Breast epithelium (tissue), 4 donors: Measurements from ENCODE around the gene APOL2. TPM values are rescaled to one million over a fixed set of nuclear protein-coding genes. Genes with fewer than 3 reads are reported as not detected.

Experiments
- DNase-seq, 2 donors: peaks; one replicate each; pipeline ENCODE4 v3.0.0-alpha.2; 2019; ENCODE audit warnings: low spot score in 2 of 2
- H3K27ac ChIP-seq, 2 donors: fragments of 200-600 bp; sonication (generic) in 1 of 2; one replicate each; pipeline ENCODE4 v1.5.1; 2016 to 2019; ENCODE audit warnings: mild to moderate bottlenecking in 1 of 2
- H3K27me3 ChIP-seq, 2 donors: fragments of 200-600 bp; sonication (generic) in 1 of 2; one replicate each; pipeline versions ENCODE4 v1.5.1 to v1.6.0; 2017 to 2019; ENCODE audit warnings: control low read depth in 1 of 2, mild to moderate bottlenecking in 1 of 2
- H3K36me3 ChIP-seq: fragments of 200-600 bp; one replicate; pipeline ENCODE4 v1.5.1; 2019
- H3K4me1 ChIP-seq, 2 donors: fragments of 200-600 bp; sonication (generic); one replicate each; pipeline ENCODE4 v1.5.1; 2016 to 2019; ENCODE audit warnings: control low read depth in 1 of 2
- H3K4me3 ChIP-seq, 3 donors: fragments of 200-600 bp; sonication (generic); 1 replicate in 2 of 3; 2 replicates in 1 of 3; pipeline ENCODE4 v1.5.1; 2016 to 2019; ENCODE audit warnings: mild to moderate bottlenecking in 3 of 3, moderate library complexity in 2 of 3
- H3K9me3 ChIP-seq, 2 donors: fragments of 200-600 bp; sonication (generic) in 1 of 2; one replicate each; pipeline ENCODE4 v1.5.1; 2016 to 2019; ENCODE audit warnings: control low read depth in 1 of 2
- CTCF ChIP-seq, 3 donors: fragments of 450-650 bp; IDR thresholded peaks; one replicate each; pipeline ENCODE4 v1.5.1; 2016 to 2017; ENCODE audit warnings: antibody characterized with exemption in 3 of 3, mild to moderate bottlenecking in 3 of 3, moderate library complexity in 3 of 3
- POLR2A ChIP-seq: fragments of 450-650 bp; IDR thresholded peaks from one replicate; pipeline ENCODE4 v1.6.1; 2016; ENCODE audit warnings: antibody characterized with exemption, mild to moderate bottlenecking, moderate library complexity
- POLR2AphosphoS5 ChIP-seq, 3 donors: sonication (generic); formaldehyde crosslinking; IDR thresholded peaks; one replicate each; pipeline ENCODE4 v1.6.1; 2017; ENCODE audit warnings: antibody characterized with exemption in 3 of 3
- intact Hi-C: fragments of 100-400 bp; cut with DNase I; formaldehyde crosslinking; loops from one replicate; pipeline ENCODE4 v1.15.1; 2023; ENCODE audit warnings: low total_unique reads
- total RNA-seq, 3 donors: library from RNA; depleted of rRNA; stranded (reverse); fragments of >200 nt; gene quantifications; one replicate each; pipeline ENCODE4 v1.1.0, GENCODE V29; 2016

Gene APOL2
- total RNA-seq, 3 donors from 2014 or later, result 50.4 to 112 (median 73.8) TPM

GRCh38 chr22:36197065-36197440 is 42.3 kb downstream of the APOL2 start:
- no peaks in the 10 kb centered on the region for H3K36me3 ChIP-seq
- H3K27me3 ChIP-seq, result no peaks in the 10 kb centered on the region
- no peaks in the 10 kb centered on the region for H3K9me3 ChIP-seq
- intact Hi-C loops, result loop anchor here (5.0 kb wide), 1 partner anchor 85 kb away; no protein-coding TSS in a partner anchor
- H3K4me3 ChIP-seq, result no peak overlapping the region
- no peak for DNase-seq
- no peaks in the 10 kb centered on the region for H3K4me1 ChIP-seq
- TF ChIP-seq POLR2A (no peak), POLR2AphosphoS5 (IDR thresholded peaks at IDR 0.05) (no peak), CTCF (IDR thresholded peaks at IDR 0.05) (no peak)
- peak overlapping the region in 1 of 2 donors; percentile 80 for H3K27ac ChIP-seq

- Histone ChIP-seq H3K27me3 (no peaks in the 10 kb centered on the region), H3K27ac (peak overlapping the region in 1 of 2 donors; percentile 80), H3K36me3 (no peaks in the 10 kb centered on the region), H3K4me1 (no peaks in the 10 kb centered on the region), H3K9me3 (no peaks in the 10 kb centered on the region), H3K4me3 (no peak overlapping the region)
- DNase-seq, result peak in 1 of 2 donors; percentile 6
- TF ChIP-seq POLR2A (no peak), CTCF (IDR thresholded peaks at IDR 0.05) (no peak), POLR2AphosphoS5 (IDR thresholded peaks at IDR 0.05) (no peak)
- intact Hi-C loops, result loop anchor here (5.0 kb wide), 1 partner anchor 86 kb away; no protein-coding TSS in a partner anchor
These were observed 42.9 kb downstream of the APOL2 start for GRCh38 chr22:36196254-36197064.

- H3K4me1 ChIP-seq, result no peaks in the 10 kb centered on the region
- peak; percentile 51 to 56 (median 53) for TF ChIP-seq CTCF (IDR thresholded peaks at IDR 0.05)
- no peak for TF ChIP-seq POLR2AphosphoS5 (IDR thresholded peaks at IDR 0.05)
- no peak overlapping the region for H3K4me3 ChIP-seq
- H3K9me3 ChIP-seq, result no peaks in the 10 kb centered on the region
- peak in 1 of 2 donors; percentile 49 for DNase-seq
- no peaks in the 10 kb centered on the region for H3K36me3 ChIP-seq
- no peaks in the 10 kb centered on the region for H3K27me3 ChIP-seq
- H3K27ac ChIP-seq, result no peak overlapping the region
- intact Hi-C loops, result loop anchor here (5.0 kb wide), 1 partner anchor 87 kb away; no protein-coding TSS in a partner anchor
These were observed 44.4 kb downstream of the APOL2 start for GRCh38 chr22:36194971-36195370.

GRCh38 chr22:36194385-36194784 is 44.9 kb downstream of the APOL2 start:
- DNase-seq, result peak in 1 of 2 donors; percentile 14
- intact Hi-C loops, result no loop called here
- no peak for TF ChIP-seq POLR2A
- TF ChIP-seq CTCF (IDR thresholded peaks at IDR 0.05), result no peak
- TF ChIP-seq POLR2AphosphoS5 (IDR thresholded peaks at IDR 0.05), result no peak
- Histone ChIP-seq H3K36me3 (no peaks in the 10 kb centered on the region), H3K4me1 (no peaks in the 10 kb centered on the region), H3K4me3 (no peak overlapping the region), H3K27me3 (no peaks in the 10 kb centered on the region), H3K9me3 (no peaks in the 10 kb centered on the region), H3K27ac (peak overlapping the region in 1 of 2 donors; percentile 48)

GRCh38 chr22:36193577-36193976 is 45.8 kb downstream of the APOL2 start:
- DNase-seq, result peak in 1 of 2 donors; percentile 12
- no peak overlapping the region for H3K4me3 ChIP-seq

More at GRCh38 chr22:36193577-36193976, 45.8 kb downstream of the APOL2 start:
- intact Hi-C loops, result no loop called here
- TF ChIP-seq CTCF (IDR thresholded peaks at IDR 0.05) (no peak), POLR2AphosphoS5 (IDR thresholded peaks at IDR 0.05) (no peak), POLR2A (no peak)
- no peaks in the 10 kb centered on the region for H3K4me1 ChIP-seq
- no peak overlapping the region for H3K27ac ChIP-seq
- no peaks in the 10 kb centered on the region for H3K9me3 ChIP-seq
- H3K36me3 ChIP-seq, result no peaks in the 10 kb centered on the region
- H3K27me3 ChIP-seq, result no peaks in the 10 kb centered on the region
